Vagina (tissue), 2 donors: ENCODE measurements around the gene SULF2. TPM values are rescaled to one million over a fixed set of nuclear protein-coding genes. Genes with fewer than 3 reads are reported as not detected.

Experiments used
- DNase-seq, 2 donors: peaks; one replicate each; pipeline ENCODE4 v3.0.0-alpha.2; 2017; ENCODE audit errors: extremely low spot score in 2 of 2
- H3K27ac ChIP-seq: fragments of 200-600 bp; sonication (generic); one replicate; pipeline ENCODE4 v1.5.1; 2019
- H3K27me3 ChIP-seq: fragments of 200-600 bp; sonication (generic); one replicate; pipeline ENCODE4 v1.5.1; 2019
- H3K36me3 ChIP-seq, 2 donors: fragments of 200-600 bp; sonication (generic); one replicate each; pipeline ENCODE4 v1.5.1; 2017 to 2019
- H3K4me1 ChIP-seq: fragments of 200-600 bp; sonication (generic); one replicate; pipeline ENCODE4 v1.5.1; 2019
- H3K4me3 ChIP-seq, 2 donors: fragments of 200-600 bp; sonication (generic); 1 replicate in 1 of 2; 2 replicates in 1 of 2; pipeline ENCODE4 v1.5.1; 2016 to 2019
- H3K9me3 ChIP-seq: fragments of 200-600 bp; sonication (generic); one replicate; pipeline ENCODE4 v1.5.1; 2019
- POLR2A ChIP-seq, 2 donors: fragments of 450-650 bp; IDR thresholded peaks; one replicate each; pipeline ENCODE4 v1.6.1; 2017; ENCODE audit warnings: antibody characterized with exemption in 2 of 2, mild to moderate bottlenecking in 2 of 2, moderate library complexity in 2 of 2
- POLR2AphosphoS5 ChIP-seq, 2 donors: sonication (generic); formaldehyde crosslinking; IDR thresholded peaks; one replicate each; pipeline ENCODE4 v1.9.0; 2017; ENCODE audit warnings: antibody characterized with exemption in 2 of 2, mild to moderate bottlenecking in 2 of 2, low read depth in 1 of 2; ENCODE audit not compliant: insufficient read depth in 1 of 2
- intact Hi-C: fragments of 100-400 bp; cut with DNase I; formaldehyde crosslinking; loops from one replicate; pipeline ENCODE4 v1.15.1; 2023
- total RNA-seq: library from RNA; depleted of rRNA; stranded (reverse); fragments of >200 nt; gene quantifications from one replicate; pipeline ENCODE4 v1.2.3, GENCODE V29; 2016
- TF ChIP-seq, protein P1 (sequence below), 3 experiments: fragments of 450-650 bp in 2 of 3; fragments of 200-600 bp in 1 of 3; sonication (generic) in 1 of 3; IDR thresholded peaks; one replicate each; pipeline ENCODE4 v1.5.1; 2017 to 2019; ENCODE audit warnings: antibody characterized with exemption in 3 of 3, mild to moderate bottlenecking in 2 of 3, moderate library complexity in 2 of 3

The SULF2 gene
- total RNA-seq, 1 donor from 2014 or later, result 157 TPM

DNA sequence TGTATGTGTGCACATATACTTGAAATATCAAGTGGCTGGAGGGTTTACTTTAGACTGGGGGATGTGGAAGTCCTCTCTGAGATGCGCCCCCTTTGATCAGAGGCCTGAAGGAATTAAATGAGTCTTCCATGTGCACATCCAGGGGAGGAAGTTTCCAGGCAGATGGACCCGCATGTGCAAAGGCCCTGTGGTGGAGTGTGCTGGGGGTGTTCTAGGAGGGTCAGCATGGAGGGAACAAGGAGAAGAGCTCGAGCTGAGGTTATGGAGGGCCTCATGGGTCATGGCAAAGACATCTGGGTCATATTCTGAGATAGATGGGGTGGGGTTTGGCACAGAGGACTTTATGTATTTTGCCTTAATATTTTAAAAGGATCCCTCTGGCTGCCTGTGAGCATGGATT is 17.7 kb upstream of the SULF2 start:
- intact Hi-C loops, result no loop called here
- H3K4me3 ChIP-seq, result no peak overlapping the region

DNA sequence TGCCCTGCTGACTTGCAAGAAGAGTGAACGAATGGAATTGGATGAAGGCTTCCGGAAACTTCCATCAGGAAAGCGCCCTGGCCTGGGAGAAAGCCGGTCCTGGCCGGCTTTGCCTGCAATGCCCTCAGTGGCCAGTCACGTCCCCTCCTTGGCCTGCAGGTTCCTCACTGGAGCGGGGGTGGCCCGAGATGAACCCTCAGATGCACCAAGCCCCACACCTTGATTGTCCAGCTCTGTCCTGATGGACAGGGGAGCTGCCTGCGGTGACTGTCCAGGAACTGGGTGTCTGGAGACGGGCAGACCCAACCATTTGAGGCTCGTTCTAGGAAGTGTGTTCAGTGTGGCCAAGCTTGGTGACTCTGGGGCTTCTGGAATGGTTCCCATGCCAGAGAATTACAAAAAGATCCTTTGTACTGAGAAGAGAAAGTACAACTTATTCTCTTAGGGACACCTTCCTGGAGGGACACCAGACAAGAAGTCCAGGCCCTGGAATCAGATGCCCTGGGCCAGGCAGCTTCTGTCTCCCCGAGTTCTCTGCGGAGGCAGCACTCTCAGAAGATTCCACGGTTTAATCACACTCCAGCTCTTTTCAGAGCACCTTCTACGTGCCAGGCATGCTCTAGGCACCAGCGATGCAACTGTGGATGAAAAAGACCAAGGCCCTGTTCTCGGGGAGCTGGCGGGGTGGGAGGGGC is 17.1 kb upstream of the SULF2 start:
- TF ChIP-seq POLR2AphosphoS5 (IDR thresholded peaks at IDR 0.05; ENCODE audit: insufficient read depth in 1 of 2, low read depth in 1 of 2) (no peak), POLR2A (IDR thresholded peaks at IDR 0.05) (no peak)
- TF ChIP-seq, protein P1, sequence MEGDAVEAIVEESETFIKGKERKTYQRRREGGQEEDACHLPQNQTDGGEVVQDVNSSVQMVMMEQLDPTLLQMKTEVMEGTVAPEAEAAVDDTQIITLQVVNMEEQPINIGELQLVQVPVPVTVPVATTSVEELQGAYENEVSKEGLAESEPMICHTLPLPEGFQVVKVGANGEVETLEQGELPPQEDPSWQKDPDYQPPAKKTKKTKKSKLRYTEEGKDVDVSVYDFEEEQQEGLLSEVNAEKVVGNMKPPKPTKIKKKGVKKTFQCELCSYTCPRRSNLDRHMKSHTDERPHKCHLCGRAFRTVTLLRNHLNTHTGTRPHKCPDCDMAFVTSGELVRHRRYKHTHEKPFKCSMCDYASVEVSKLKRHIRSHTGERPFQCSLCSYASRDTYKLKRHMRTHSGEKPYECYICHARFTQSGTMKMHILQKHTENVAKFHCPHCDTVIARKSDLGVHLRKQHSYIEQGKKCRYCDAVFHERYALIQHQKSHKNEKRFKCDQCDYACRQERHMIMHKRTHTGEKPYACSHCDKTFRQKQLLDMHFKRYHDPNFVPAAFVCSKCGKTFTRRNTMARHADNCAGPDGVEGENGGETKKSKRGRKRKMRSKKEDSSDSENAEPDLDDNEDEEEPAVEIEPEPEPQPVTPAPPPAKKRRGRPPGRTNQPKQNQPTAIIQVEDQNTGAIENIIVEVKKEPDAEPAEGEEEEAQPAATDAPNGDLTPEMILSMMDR (IDR thresholded peaks at IDR 0.05), result no peak

More for the DNA sequence above, 17.7 kb upstream of the SULF2 start:
- Histone ChIP-seq H3K36me3 (no peaks in the 10 kb centered on the region), H3K27me3 (no peaks in the 10 kb centered on the region), H3K27ac (no peak overlapping the region), H3K9me3 (no peaks in the 10 kb centered on the region), H3K4me1 (peaks cover 14% of the 10 kb centered on the region)
- DNase-seq, result no peak
- TF ChIP-seq POLR2A (IDR thresholded peaks at IDR 0.05), result no peak
- no peak for TF ChIP-seq POLR2AphosphoS5 (IDR thresholded peaks at IDR 0.05; ENCODE audit: insufficient read depth in 1 of 2, low read depth in 1 of 2)
- TF ChIP-seq, protein P1 (IDR thresholded peaks at IDR 0.05), result no peak

DNA sequence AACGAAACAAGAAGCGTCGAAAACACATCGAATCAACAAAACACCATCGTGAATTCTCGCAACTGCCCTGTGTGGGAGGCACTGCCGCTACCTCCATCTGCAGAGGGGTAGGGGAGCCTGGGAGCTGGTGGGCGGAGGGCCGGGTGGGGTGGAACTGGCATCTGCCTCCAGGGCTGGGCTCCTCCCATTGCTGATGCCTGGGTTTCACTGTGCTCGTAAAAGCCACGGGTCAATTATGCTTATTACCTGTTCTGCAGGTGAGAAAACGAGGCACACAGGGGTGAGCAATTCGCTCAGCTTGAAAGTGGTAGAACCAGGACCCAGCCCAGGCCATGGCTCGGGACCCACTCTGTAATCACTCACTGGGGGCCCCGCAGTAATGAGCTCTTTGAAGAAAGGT is 16.5 kb upstream of the SULF2 start:
- H3K9me3 ChIP-seq, result no peaks in the 10 kb centered on the region
- no peak for TF ChIP-seq POLR2A (IDR thresholded peaks at IDR 0.05)
- TF ChIP-seq POLR2AphosphoS5 (IDR thresholded peaks at IDR 0.05; ENCODE audit: insufficient read depth in 1 of 2, low read depth in 1 of 2), result no peak
- TF ChIP-seq, protein P1 (IDR thresholded peaks at IDR 0.05), result no peak
- H3K27ac ChIP-seq, result no peak overlapping the region
- peaks cover 14% of the 10 kb centered on the region for H3K4me1 ChIP-seq
- no peak overlapping the region for H3K4me3 ChIP-seq
- intact Hi-C loops, result no loop called here
- no peaks in the 10 kb centered on the region for H3K36me3 ChIP-seq
- no peak for DNase-seq
- no peaks in the 10 kb centered on the region for H3K27me3 ChIP-seq

More for the DNA sequence above, 17.1 kb upstream of the SULF2 start:
- no peak for DNase-seq
- intact Hi-C loops, result no loop called here
- Histone ChIP-seq H3K9me3 (no peaks in the 10 kb centered on the region), H3K27me3 (no peaks in the 10 kb centered on the region), H3K36me3 (no peaks in the 10 kb centered on the region), H3K4me3 (no peak overlapping the region), H3K4me1 (peaks cover 14% of the 10 kb centered on the region), H3K27ac (no peak overlapping the region)

DNA sequence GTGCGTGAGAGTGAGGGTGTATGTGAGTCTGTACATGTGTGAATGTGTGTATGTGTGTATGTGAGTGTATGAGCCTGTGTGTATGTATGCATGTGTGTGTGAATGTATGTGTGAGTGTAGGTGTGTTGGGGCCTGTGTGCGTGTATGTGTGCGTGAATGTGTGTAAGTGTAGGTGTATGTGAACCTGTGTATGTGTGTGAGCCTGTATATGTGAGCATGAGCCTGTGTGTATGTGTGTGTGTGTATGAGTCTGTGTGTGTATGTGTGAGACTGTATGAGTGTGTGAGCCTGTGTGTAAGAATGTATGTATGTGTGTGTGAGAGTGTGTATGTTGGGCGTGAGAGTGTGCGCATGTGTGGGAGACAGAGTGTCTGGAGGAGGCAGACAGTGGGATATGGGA is 15.8 kb upstream of the SULF2 start:
- H3K4me3 ChIP-seq, result no peak overlapping the region
- no peak overlapping the region for H3K27ac ChIP-seq
- no peaks in the 10 kb centered on the region for H3K9me3 ChIP-seq
- TF ChIP-seq, protein P1 (IDR thresholded peaks at IDR 0.05), result no peak
- TF ChIP-seq POLR2AphosphoS5 (IDR thresholded peaks at IDR 0.05; ENCODE audit: insufficient read depth in 1 of 2, low read depth in 1 of 2), result no peak
- TF ChIP-seq POLR2A (IDR thresholded peaks at IDR 0.05), result no peak
- no peaks in the 10 kb centered on the region for H3K36me3 ChIP-seq
- peaks cover 14% of the 10 kb centered on the region for H3K4me1 ChIP-seq
- intact Hi-C loops, result no loop called here
- H3K27me3 ChIP-seq, result no peaks in the 10 kb centered on the region
- no peak for DNase-seq

DNA sequence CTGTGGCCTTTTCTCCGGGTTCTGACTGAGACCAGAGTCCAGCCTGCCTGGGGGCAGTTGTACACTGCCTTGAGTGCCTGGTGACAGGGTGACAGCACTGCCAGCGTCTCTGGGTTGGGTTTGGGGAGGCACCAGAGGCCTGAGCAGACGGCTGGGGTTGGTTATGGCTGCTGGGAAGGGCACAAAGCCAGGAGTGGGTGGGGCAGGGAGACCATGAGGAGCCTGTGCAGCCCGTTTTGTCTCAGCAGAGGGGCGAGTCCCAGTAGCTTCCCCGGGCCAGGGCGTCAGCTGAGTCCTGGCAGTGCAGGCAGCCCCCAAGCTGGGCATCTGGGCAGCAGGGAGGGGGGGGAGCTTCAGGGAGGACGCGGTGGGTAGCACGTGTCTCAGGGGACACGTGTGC is 15.3 kb upstream of the SULF2 start:
- no peak for TF ChIP-seq POLR2AphosphoS5 (IDR thresholded peaks at IDR 0.05; ENCODE audit: insufficient read depth in 1 of 2, low read depth in 1 of 2)
- no peak for TF ChIP-seq POLR2A (IDR thresholded peaks at IDR 0.05)
- TF ChIP-seq, protein P1 (IDR thresholded peaks at IDR 0.05), result no peak
- DNase-seq, result no peak
- H3K4me1 ChIP-seq, result peaks cover 14% of the 10 kb centered on the region
- no peaks in the 10 kb centered on the region for H3K27me3 ChIP-seq
- intact Hi-C loops, result no loop called here
- H3K4me3 ChIP-seq, result no peak overlapping the region
- H3K9me3 ChIP-seq, result no peaks in the 10 kb centered on the region
- no peaks in the 10 kb centered on the region for H3K36me3 ChIP-seq
- no peak overlapping the region for H3K27ac ChIP-seq
